Prostate gland (tissue), 2 donors: Measurements from ENCODE around the gene MRNIP. TPM values are rescaled to one million over a fixed set of nuclear protein-coding genes. Genes with fewer than 3 reads are reported as not detected.

Source experiments
- DNase-seq: peaks from one replicate; pipeline ENCODE4 v3.0.0-alpha.2; 2019; ENCODE audit warnings: low spot score
- H3K27ac ChIP-seq, 2 donors: fragments of 200-600 bp; sonication (generic); 2 replicates each; pipeline ENCODE4 v1.5.1; 2017 to 2019
- H3K27me3 ChIP-seq: fragments of 200-600 bp; sonication (generic); replicated peaks from 2 replicates; pipeline ENCODE4 v1.5.1; 2019; ENCODE audit not compliant: insufficient read depth
- H3K36me3 ChIP-seq, 2 donors: fragments of 200-600 bp; sonication (generic); 1 replicate in 1 of 2; 2 replicates in 1 of 2; pipeline versions ENCODE4 v1.5.1 to v1.8.1; 2017 to 2019
- H3K4me1 ChIP-seq: fragments of 200-600 bp; sonication (generic); replicated peaks from 2 replicates; pipeline ENCODE4 v1.5.1; 2019
- H3K4me3 ChIP-seq, 2 donors: fragments of 200-600 bp; sonication (generic); 2 replicates each; pipeline ENCODE4 v1.5.1; 2017 to 2019
- H3K9me3 ChIP-seq: fragments of 200-600 bp; sonication (generic); 2 replicates; pipeline ENCODE4 v1.5.1; 2017
- POLR2A ChIP-seq: fragments of 450-650 bp; IDR thresholded peaks from one replicate; pipeline ENCODE4 v1.6.1; 2016; ENCODE audit warnings: antibody characterized with exemption, mild to moderate bottlenecking
- POLR2AphosphoS5 ChIP-seq: sonication (generic); formaldehyde crosslinking; IDR thresholded peaks from one replicate; pipeline ENCODE4 v1.6.1; 2017; ENCODE audit warnings: antibody characterized with exemption
- WGBS: methylation state at CpG from one replicate; pipeline ENCODE4 v1.1.5; 2018; 5-methylcytosine and 5-hydroxymethylcytosine counted together
- intact Hi-C: fragments of 100-400 bp; cut with DNase I; formaldehyde crosslinking; loops from one replicate; pipeline ENCODE4 v1.14.2; 2022
- total RNA-seq, 2 donors: library from RNA; depleted of rRNA; stranded (reverse); fragments of >200 nt; gene quantifications; one replicate each; pipeline ENCODE4 v1.1.0, GENCODE V29; 2016
- TF ChIP-seq, protein P1 (sequence below), 4 experiments: fragments of 200-600 bp in 2 of 4; fragments of 450-650 bp in 2 of 4; sonication (generic) in 2 of 4; IDR thresholded peaks; 1 replicate in 3 of 4; 2 replicates in 1 of 4; pipeline ENCODE4 v1.5.1; 2016 to 2019; ENCODE audit warnings: antibody characterized with exemption in 4 of 4, mild to moderate bottlenecking in 2 of 4, moderate library complexity in 2 of 4

Gene MRNIP
- total RNA-seq, 2 donors from 2014 or later = 30.0 to 55.2 TPM

DNA sequence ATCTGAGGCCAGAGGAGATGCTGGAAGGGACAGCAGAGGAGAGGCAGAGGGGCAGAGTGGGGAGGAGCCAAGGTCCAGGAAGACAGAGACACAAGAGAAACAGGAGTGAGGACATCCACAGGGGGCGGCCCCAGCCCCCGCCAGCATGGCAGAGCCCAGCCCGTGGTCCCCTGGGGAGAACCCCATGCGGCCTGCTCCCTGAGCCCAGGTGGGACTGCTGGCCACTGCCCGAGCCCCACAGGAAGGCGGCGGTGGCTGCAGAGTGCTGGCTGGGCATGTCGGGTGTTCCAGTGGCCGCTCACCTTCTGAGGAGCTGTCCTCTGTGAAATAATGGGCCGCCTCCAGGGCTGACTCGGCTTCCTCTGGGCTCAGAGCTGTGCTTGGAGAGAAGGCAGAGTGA is 8.9 kb upstream of the MRNIP start:
- Histone ChIP-seq H3K9me3 (no peaks in the 10 kb centered on the region), H3K27me3 (no peaks in the 10 kb centered on the region), H3K4me1 (no peaks in the 10 kb centered on the region), H3K4me3 (no peak overlapping the region), H3K36me3 (peaks cover 5 to 10% of the 10 kb centered on the region in 2 donors), H3K27ac (no peak overlapping the region)
- TF ChIP-seq POLR2AphosphoS5 = no peak
- TF ChIP-seq, protein P1, sequence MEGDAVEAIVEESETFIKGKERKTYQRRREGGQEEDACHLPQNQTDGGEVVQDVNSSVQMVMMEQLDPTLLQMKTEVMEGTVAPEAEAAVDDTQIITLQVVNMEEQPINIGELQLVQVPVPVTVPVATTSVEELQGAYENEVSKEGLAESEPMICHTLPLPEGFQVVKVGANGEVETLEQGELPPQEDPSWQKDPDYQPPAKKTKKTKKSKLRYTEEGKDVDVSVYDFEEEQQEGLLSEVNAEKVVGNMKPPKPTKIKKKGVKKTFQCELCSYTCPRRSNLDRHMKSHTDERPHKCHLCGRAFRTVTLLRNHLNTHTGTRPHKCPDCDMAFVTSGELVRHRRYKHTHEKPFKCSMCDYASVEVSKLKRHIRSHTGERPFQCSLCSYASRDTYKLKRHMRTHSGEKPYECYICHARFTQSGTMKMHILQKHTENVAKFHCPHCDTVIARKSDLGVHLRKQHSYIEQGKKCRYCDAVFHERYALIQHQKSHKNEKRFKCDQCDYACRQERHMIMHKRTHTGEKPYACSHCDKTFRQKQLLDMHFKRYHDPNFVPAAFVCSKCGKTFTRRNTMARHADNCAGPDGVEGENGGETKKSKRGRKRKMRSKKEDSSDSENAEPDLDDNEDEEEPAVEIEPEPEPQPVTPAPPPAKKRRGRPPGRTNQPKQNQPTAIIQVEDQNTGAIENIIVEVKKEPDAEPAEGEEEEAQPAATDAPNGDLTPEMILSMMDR (IDR thresholded peaks at IDR 0.05) = no peak
- no peak for TF ChIP-seq POLR2A
- WGBS = 88% methylated on average over 11 of the region's 11 CpGs
- no peak for DNase-seq
- intact Hi-C loops = no loop called here

DNA sequence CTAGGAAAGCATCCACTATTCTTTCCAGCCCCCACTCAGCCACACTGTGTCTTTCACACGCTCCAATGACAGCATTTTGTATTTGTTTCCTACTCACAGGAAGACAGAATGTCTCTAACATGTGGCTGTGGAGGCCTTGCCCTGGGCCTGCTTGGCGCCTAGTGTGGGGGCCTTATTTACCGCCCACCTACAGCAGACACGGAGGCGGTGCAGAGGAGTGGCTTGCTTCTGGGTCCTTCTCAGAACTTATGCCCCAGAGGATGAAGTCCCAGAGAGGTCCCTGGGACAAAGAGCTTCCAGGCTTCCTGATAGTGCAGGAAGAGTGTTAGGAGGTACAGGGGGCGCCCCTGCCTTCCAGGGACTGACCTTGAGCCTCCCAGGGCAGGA is 8.5 kb upstream of the MRNIP start:
- intact Hi-C loops = no loop called here
- TF ChIP-seq, protein P1 (IDR thresholded peaks at IDR 0.05) = no peak
- TF ChIP-seq POLR2AphosphoS5 = no peak
- H3K27me3 ChIP-seq = no peaks in the 10 kb centered on the region
- 92% methylated on average over 6 of the region's 6 CpGs for WGBS
- no peak overlapping the region for H3K27ac ChIP-seq
- no peaks in the 10 kb centered on the region for H3K9me3 ChIP-seq
- no peaks in the 10 kb centered on the region for H3K4me1 ChIP-seq
- H3K36me3 ChIP-seq = peaks cover under 1 to 10% of the 10 kb centered on the region in 2 donors
- DNase-seq = no peak
- H3K4me3 ChIP-seq = no peak overlapping the region

DNA sequence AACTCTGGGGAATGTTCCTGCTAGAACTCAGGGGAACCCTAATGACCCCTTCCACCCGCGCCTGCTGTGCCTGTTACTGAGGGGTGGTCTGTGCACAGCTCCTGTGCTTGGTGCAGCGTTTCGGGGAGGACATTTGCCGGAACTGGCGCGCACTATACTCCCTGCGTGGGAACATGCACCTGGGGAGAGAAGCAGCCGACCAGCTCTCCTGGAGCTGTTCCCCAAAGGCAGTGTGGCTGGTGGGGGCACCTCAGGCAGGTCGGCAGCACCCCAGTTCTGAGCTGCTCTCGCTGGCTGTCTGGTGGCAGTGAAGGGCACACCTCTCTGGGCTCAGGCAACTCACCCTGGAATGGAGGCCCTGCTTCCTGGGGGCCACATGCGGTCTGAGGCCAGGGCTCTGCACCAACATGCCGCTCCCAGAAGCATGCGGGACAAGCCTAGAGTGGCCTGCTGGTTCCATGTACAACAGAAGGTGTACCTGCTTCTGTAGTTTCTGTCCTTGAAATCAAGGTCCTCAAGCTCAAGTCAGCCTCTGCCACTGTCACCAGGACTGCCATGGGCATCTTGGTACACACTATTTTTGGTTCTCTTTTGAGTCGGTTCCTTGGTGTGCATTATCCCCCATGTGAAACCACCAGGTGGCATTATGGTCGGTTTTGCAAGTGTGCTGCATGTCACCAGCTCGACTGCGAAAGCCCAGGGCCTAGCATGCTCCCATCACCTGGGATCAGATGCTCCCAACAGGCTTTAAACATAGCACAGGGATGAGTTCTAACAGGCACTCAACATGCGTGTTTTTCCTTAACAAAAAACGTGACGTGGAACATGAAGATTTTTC is 7.8 kb upstream of the MRNIP start:
- TF ChIP-seq POLR2AphosphoS5 (no peak), POLR2A (no peak)
- TF ChIP-seq, protein P1 (IDR thresholded peaks at IDR 0.05) = peak in 1 of 4 experiments; percentile 22
- peaks cover 0 to 10% of the 10 kb centered on the region in 2 donors for H3K36me3 ChIP-seq
- H3K4me1 ChIP-seq = no peaks in the 10 kb centered on the region
- DNase-seq = no peak
- no peaks in the 10 kb centered on the region for H3K27me3 ChIP-seq
- WGBS = 73% methylated on average over 21 of the region's 21 CpGs
- no peaks in the 10 kb centered on the region for H3K9me3 ChIP-seq
- H3K27ac ChIP-seq = no peak overlapping the region
- intact Hi-C loops = no loop called here
- no peak overlapping the region for H3K4me3 ChIP-seq

DNA sequence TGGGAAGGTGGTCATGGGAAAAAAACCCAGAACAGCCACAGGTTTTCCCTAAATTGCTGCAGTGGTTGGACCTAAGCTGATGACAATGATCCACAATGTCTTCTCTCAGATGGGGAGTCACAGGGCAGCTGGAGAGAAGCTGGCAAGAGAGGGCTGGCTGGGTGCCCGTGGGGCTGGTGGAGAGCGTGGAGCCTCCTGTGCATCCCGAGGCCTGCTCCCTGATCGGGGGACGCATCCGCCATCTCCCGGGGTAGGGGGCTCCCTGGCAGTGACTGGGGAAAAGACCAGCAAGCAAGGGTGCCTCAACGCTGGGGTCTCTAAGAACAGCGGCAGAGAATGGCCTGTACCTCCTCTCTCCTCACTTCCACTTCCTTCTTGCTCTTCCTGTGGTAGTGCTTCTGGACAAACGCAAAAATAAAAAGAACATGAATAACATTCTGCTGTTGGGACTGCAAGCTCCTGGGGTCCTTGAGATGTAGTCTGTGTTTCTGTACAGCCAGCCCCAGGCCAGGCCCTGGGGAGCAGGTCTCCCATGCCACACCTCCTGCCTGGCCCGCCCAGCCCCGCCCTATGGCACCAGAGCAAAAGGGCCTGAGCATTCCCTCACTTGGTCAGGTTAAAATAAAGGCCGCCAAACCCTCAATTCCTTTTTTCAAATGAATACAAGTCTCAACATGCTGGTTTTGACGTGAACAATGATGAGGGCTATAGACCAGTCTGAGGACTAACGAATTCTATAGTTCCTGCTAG is 7.0 kb upstream of the MRNIP start:
- WGBS = 78% methylated on average over 15 of the region's 15 CpGs
- no peak for DNase-seq
- Histone ChIP-seq H3K27ac (no peak overlapping the region), H3K36me3 (peaks cover 0 to 10% of the 10 kb centered on the region in 2 donors), H3K4me1 (no peaks in the 10 kb centered on the region), H3K4me3 (no peak overlapping the region), H3K9me3 (no peaks in the 10 kb centered on the region), H3K27me3 (no peaks in the 10 kb centered on the region)
- intact Hi-C loops = no loop called here
- TF ChIP-seq POLR2AphosphoS5 (no peak), POLR2A (no peak)
- TF ChIP-seq, protein P1 (IDR thresholded peaks at IDR 0.05) = no peak
